Smooth muscle cell (in vitro differentiated cells): ENCODE measurements around the gene PLXNC1. TPM values are rescaled to one million over a fixed set of nuclear protein-coding genes. Genes with fewer than 3 reads are reported as not detected.

Experiments used
- DNase-seq: peaks from one replicate; lab custom pipeline; 2025; ENCODE audit not compliant: unreplicated experiment; lab: John Stamatoyannopoulos, UW
- H2AFZ ChIP-seq: fragments of 200-600 bp; sonication (generic); 2 replicates; pipeline ENCODE4 v1.6.0; 2016; ENCODE audit warnings: antibody characterized with exemption, low read depth, mild to moderate bottlenecking
- H3F3A ChIP-seq: fragments of 200-600 bp; sonication (generic); 2 replicates; pipeline ENCODE4 v1.6.0; 2017; ENCODE audit warnings: antibody characterized with exemption, low read depth
- H3K27ac ChIP-seq: fragments of 200-600 bp; sonication (generic); 2 replicates; pipeline ENCODE4 v1.5.1; 2016; ENCODE audit warnings: low read depth, mild to moderate bottlenecking
- H3K27me3 ChIP-seq: fragments of 200-600 bp; sonication (generic); 2 replicates; pipeline ENCODE4 v1.6.1; 2016; ENCODE audit warnings: low read depth, mild to moderate bottlenecking
- H3K36me3 ChIP-seq: fragments of 200-600 bp; sonication (generic); 2 replicates; pipeline ENCODE4 v1.5.1; 2016; ENCODE audit warnings: low read depth
- H3K4me1 ChIP-seq: fragments of 200-600 bp; sonication (generic); 2 replicates; pipeline ENCODE4 v1.5.1; 2016; ENCODE audit warnings: low read depth
- H3K4me2 ChIP-seq: fragments of 200-600 bp; sonication (generic); 2 replicates; pipeline ENCODE4 v1.6.0; 2016; ENCODE audit warnings: mild to moderate bottlenecking
- H3K4me3 ChIP-seq: fragments of 200-600 bp; sonication (generic); 2 replicates; pipeline ENCODE4 v1.5.1; 2016; ENCODE audit warnings: mild to moderate bottlenecking
- H3K79me2 ChIP-seq: fragments of 200-600 bp; sonication (generic); 2 replicates; pipeline ENCODE4 v1.6.0; 2016; ENCODE audit warnings: low read depth, mild to moderate bottlenecking
- H3K9ac ChIP-seq: fragments of 200-600 bp; sonication (generic); 2 replicates; pipeline ENCODE4 v1.6.0; 2016; ENCODE audit warnings: low read depth
- H3K9me3 ChIP-seq: fragments of 200-600 bp; sonication (generic); replicated peaks from 2 replicates; pipeline ENCODE4 v1.5.1; 2016; ENCODE audit warnings: low read depth
- H4K20me1 ChIP-seq: fragments of 200-600 bp; sonication (generic); 2 replicates; pipeline ENCODE4 v1.6.0; 2016; ENCODE audit warnings: low read depth
- CTCF ChIP-seq: fragments of 200-600 bp; sonication (generic); IDR thresholded peaks from 2 replicates; pipeline ENCODE4 v1.5.1; 2017; ENCODE audit warnings: borderline replicate concordance, mild to moderate bottlenecking, antibody characterized with exemption; ENCODE audit not compliant: insufficient read depth, poor library complexity, severe bottlenecking
- WGBS: methylation state at CpG from one replicate; pipeline ENCODE4 v1.1.7; 2016; ENCODE audit warnings: low lambda C conversion rate; 5-methylcytosine and 5-hydroxymethylcytosine counted together
- polyA plus RNA-seq: library from polyadenylated mRNA; unstranded; fragments of >200 nt; fragmentation: Nextera tagmentation; extraction: Ambion mirVana; gene quantifications from 2 replicates; pipeline ENCODE4 v1.2.1, GENCODE V29; 2016
- total RNA-seq: library from RNA; depleted of rRNA; stranded (reverse); fragments of >200 nt; gene quantifications from 2 replicates; pipeline ENCODE4 v1.2.3, GENCODE V29; 2014

The PLXNC1 gene
- total and polyA plus RNA-seq, 2 experiments from 2014 or later, result 0.49 to 0.66 TPM

- Histone ChIP-seq H3K9me3 (no peaks in the 10 kb centered on the region), H2AFZ (no peak overlapping the region), H3K79me2 (no peaks in the 10 kb centered on the region), H3K27ac (no peak overlapping the region), H3K4me2 (no peak overlapping the region), H3K9ac (no peak overlapping the region), H3K4me3 (no peak overlapping the region), H3K4me1 (no peaks in the 10 kb centered on the region), H4K20me1 (no peaks in the 10 kb centered on the region), H3F3A (no peaks in the 10 kb centered on the region), H3K36me3 (no peaks in the 10 kb centered on the region), H3K27me3 (peaks cover 58% of the 10 kb centered on the region)
- WGBS, result 74% methylated on average over 4 of the region's 4 CpGs
- no peak for TF ChIP-seq CTCF
- DNase-seq, result no peak
These were observed 20.1 kb upstream of the PLXNC1 start for GRCh38 chr12:94128280-94128679.

- no peaks in the 10 kb centered on the region for H3K9me3 ChIP-seq
- TF ChIP-seq CTCF, result peak; percentile 70
- no peak for DNase-seq
These were observed 14.2 kb upstream of the PLXNC1 start for GRCh38 chr12:94133964-94134795.

GRCh38 chr12:94135896-94136295 lies 12.5 kb upstream of the PLXNC1 start:
- Histone ChIP-seq H4K20me1 (no peaks in the 10 kb centered on the region), H3K4me3 (no peak overlapping the region), H3K9me3 (no peaks in the 10 kb centered on the region), H3K27me3 (peaks cover 15% of the 10 kb centered on the region), H3K4me1 (no peaks in the 10 kb centered on the region), H3K4me2 (no peak overlapping the region), H3K79me2 (no peaks in the 10 kb centered on the region), H2AFZ (no peak overlapping the region), H3K9ac (no peak overlapping the region), H3K36me3 (no peaks in the 10 kb centered on the region), H3K27ac (no peak overlapping the region), H3F3A (no peaks in the 10 kb centered on the region)
- WGBS, result 100% methylated on average over 1 of the region's 1 CpG
- no peak for TF ChIP-seq CTCF
- no peak for DNase-seq

More at GRCh38 chr12:94133964-94134795, 14.2 kb upstream of the PLXNC1 start:
- 32% methylated on average over 6 of the region's 6 CpGs for WGBS
- Histone ChIP-seq H3F3A (no peaks in the 10 kb centered on the region), H3K27ac (no peak overlapping the region), H3K4me2 (peak overlapping the region; percentile 57), H2AFZ (no peak overlapping the region), H4K20me1 (no peaks in the 10 kb centered on the region), H3K27me3 (peaks cover 18% of the 10 kb centered on the region), H3K4me1 (no peaks in the 10 kb centered on the region), H3K4me3 (no peak overlapping the region), H3K9ac (no peak overlapping the region), H3K36me3 (no peaks in the 10 kb centered on the region), H3K79me2 (no peaks in the 10 kb centered on the region)

GRCh38 chr12:94139816-94140215 lies 8.6 kb upstream of the PLXNC1 start:
- Histone ChIP-seq H3K79me2 (no peaks in the 10 kb centered on the region), H3K4me3 (no peak overlapping the region), H3K4me2 (no peak overlapping the region), H3K4me1 (no peaks in the 10 kb centered on the region), H3K27ac (no peak overlapping the region), H3K9ac (no peak overlapping the region), H3K27me3 (peaks cover 45% of the 10 kb centered on the region), H3F3A (no peaks in the 10 kb centered on the region), H2AFZ (no peak overlapping the region), H4K20me1 (no peaks in the 10 kb centered on the region), H3K9me3 (no peaks in the 10 kb centered on the region), H3K36me3 (no peaks in the 10 kb centered on the region)
- DNase-seq, result no peak
- TF ChIP-seq CTCF, result no peak
- WGBS, result 90% methylated on average over 17 of the region's 21 CpGs
